Adipose tissue (tissue), 3 donors: ENCODE data around the gene CHRM3. TPM values are rescaled to one million over a fixed set of nuclear protein-coding genes. Genes with fewer than 3 reads are reported as not detected.
"Not testable (repeated sequence)": the region's sequence is repeated elsewhere in the genome, so short reads cannot be mapped to it uniquely, and the experiment has no call there.

ENCODE experiments used
- H3K27ac ChIP-seq: one replicate; pipeline ENCODE4 v1.5.1; 2013; ENCODE audit warnings: low read depth, low read length
- WGBS, 3 donors: extraction: QIAGEN DNeasy Blood & Tissue Kit; methylation state at CpG; one replicate each; pipeline ENCODE4 v1.1.7; 2013; 5-methylcytosine and 5-hydroxymethylcytosine counted together
- polyA plus RNA-seq, 3 donors: library from polyadenylated mRNA; stranded (reverse); fragments of 200-250 nt; gene quantifications; one replicate each; pipeline ENCODE4 v1.2.3, GENCODE V29; 2013
- donor health status: healthy with polysubstance abuse.
- donor health status: Bipolar disorder and iron deficiency.
- donor health status: healthy.

Gene CHRM3
- 10 to 100 TPM in 1 of 3 donors, under 1 TPM in 2; 0.22 to 11.3 (median 0.59) TPM for polyA plus RNA-seq

- H3K27ac ChIP-seq, result no peak within 1 kb of the TSS
- 0 to 1% (median 1%) methylated on average over 75 to 82 of the region's 82 CpGs for WGBS, 3 donors
These were observed at the start of gene CHRM3 for GRCh38 chr1:239386453-239387303. Gene CHRM3, plus strand, starts transcription at chr1:239386568. Its CDS starts 520,884 bp downstream, at chr1:239907452.

GRCh38 chr1:239337799-239338430 lies 48.5 kb upstream of the CHRM3 start:
- H3K27ac ChIP-seq, result no peak overlapping the region
- 57% methylated on average over 6 of the region's 6 CpGs for WGBS, 3 donors

GRCh38 chr1:239347776-239348175 lies 38.6 kb upstream of the CHRM3 start:
- WGBS, 3 donors, result 65 to 75% (median 68%) methylated on average over 2 of the region's 2 CpGs
- no peak overlapping the region for H3K27ac ChIP-seq

- no peak overlapping the region for H3K27ac ChIP-seq
- 64 to 88% (median 83%) methylated on average over 6 of the region's 6 CpGs for WGBS, 3 donors
These were observed 37.6 kb upstream of the CHRM3 start for GRCh38 chr1:239348635-239349353.

- H3K27ac ChIP-seq, result no peak overlapping the region
- 80 to 94% (median 93%) methylated on average over 6 of the region's 6 CpGs for WGBS, 3 donors
These were observed 36.7 kb upstream of the CHRM3 start for GRCh38 chr1:239349699-239350098.

GRCh38 chr1:239353536-239353935 lies 32.8 kb upstream of the CHRM3 start:
- 31 to 83% (median 72%) methylated on average over 3 of the region's 3 CpGs for WGBS, 3 donors

GRCh38 chr1:239354231-239354630 lies 32.1 kb upstream of the CHRM3 start:
- no peak overlapping the region for H3K27ac ChIP-seq
- WGBS, 3 donors, result 43 to 74% (median 58%) methylated on average over 1 of the region's 1 CpG

More at GRCh38 chr1:239353536-239353935, 32.8 kb upstream of the CHRM3 start:
- H3K27ac ChIP-seq, result no peak overlapping the region

GRCh38 chr1:239357867-239358266 lies 28.5 kb upstream of the CHRM3 start:
- WGBS, 3 donors, result 63 to 84% (median 80%) methylated on average over 2 of the region's 2 CpGs
- no peak overlapping the region for H3K27ac ChIP-seq

GRCh38 chr1:239361403-239361802 lies 25.0 kb upstream of the CHRM3 start:
- no peak overlapping the region for H3K27ac ChIP-seq
- WGBS, 3 donors, result 32 to 69% (median 37%) methylated on average over 4 of the region's 4 CpGs

- 66 to 95% (median 82%) methylated on average over 5 of the region's 5 CpGs for WGBS, 3 donors
- H3K27ac ChIP-seq, result no peak overlapping the region
These were observed 22.4 kb upstream of the CHRM3 start for GRCh38 chr1:239363930-239364329.

- WGBS, 3 donors, result 74 to 76% (median 74%) methylated on average over 4 of the region's 4 CpGs
- no peak overlapping the region for H3K27ac ChIP-seq
These were observed 19.1 kb upstream of the CHRM3 start for GRCh38 chr1:239367196-239367810.

GRCh38 chr1:239368436-239369109 lies 17.8 kb upstream of the CHRM3 start:
- WGBS, 3 donors, result 22 to 47% (median 47%) methylated on average over 7 of the region's 7 CpGs
- H3K27ac ChIP-seq, result no peak overlapping the region

- 60 to 72% (median 63%) methylated on average over 3 of the region's 3 CpGs for WGBS, 3 donors
These were observed 15.5 kb upstream of the CHRM3 start for GRCh38 chr1:239370869-239371268.

GRCh38 chr1:239382666-239383065 lies 3.7 kb upstream of the CHRM3 start:
- 91 to 93% (median 92%) methylated on average over 5 of the region's 5 CpGs for WGBS, 3 donors

More at GRCh38 chr1:239370869-239371268, 15.5 kb upstream of the CHRM3 start:
- H3K27ac ChIP-seq, result not testable (repeated sequence)

GRCh38 chr1:239383714-239384113 lies 2.7 kb upstream of the CHRM3 start:
- 74 to 91% (median 87%) methylated on average over 3 of the region's 3 CpGs for WGBS, 3 donors

More at GRCh38 chr1:239382666-239383065, 3.7 kb upstream of the CHRM3 start:
- H3K27ac ChIP-seq, result no peak overlapping the region

GRCh38 chr1:239387304-239388158 lies 1.2 kb downstream of the CHRM3 start:
- 0 to 2% (median 1%) methylated on average over 55 of the region's 55 CpGs for WGBS, 3 donors
- H3K27ac ChIP-seq, result no peak overlapping the region

More at GRCh38 chr1:239383714-239384113, 2.7 kb upstream of the CHRM3 start:
- no peak overlapping the region for H3K27ac ChIP-seq

GRCh38 chr1:239388159-239388485 lies 1.8 kb downstream of the CHRM3 start:
- H3K27ac ChIP-seq, result no peak overlapping the region
- 6 to 11% (median 11%) methylated on average over 5 of the region's 5 CpGs for WGBS, 3 donors
